Measurements from ENCODE around the gene SLC38A7.

- TF ChIP-seq TCF7L2 (IDR thresholded peaks at IDR 0.05; ENCODE audit: borderline replicate concordance, extremely low read depth, insufficient read depth, insufficient read length) (no peak), EGR1 (IDR thresholded peaks at IDR 0.05; ENCODE audit: low read depth) (no peak), CTCF (IDR thresholded peaks at IDR 0.05 in 2 of 3, conservative IDR thresholded peaks at IDR 0.05 in 1 of 3; ENCODE audit: borderline replicate concordance in 1 of 3, insufficient read depth in 1 of 3, low read depth in 2 of 3, low read length in 2 of 3) (no peak), POLR2A (IDR thresholded peaks at IDR 0.05; ENCODE audit: borderline replicate concordance, extremely low read depth, insufficient read depth, insufficient read length) (no peak), SRF (IDR thresholded peaks at IDR 0.05; ENCODE audit: low read depth) (no peak), EZH2 (IDR thresholded peaks at IDR 0.05) (no peak), EZH2phosphoT487 (IDR thresholded peaks at IDR 0.05; ENCODE audit: borderline replicate concordance) (no peak), POLR2AphosphoS5 (IDR thresholded peaks at IDR 0.05; ENCODE audit: low read depth, low read length) (no peak)
Measured at GRCh38 chr16:58636466-58636865, 48.1 kb downstream of the SLC38A7 start.
